ENCODE data around the gene FARP2. TPM values are rescaled to one million over a fixed set of nuclear protein-coding genes. Genes with fewer than 3 reads are reported as not detected.

FARP2 gene
- total RNA-seq, 6 experiments from 2014 or later: 13.3 to 41.3 (median 28.7) TPM

GRCh38 chr2:241531161-241531722 lies 175.2 kb downstream of the FARP2 start:
- ATAC-seq: no peak
- intact Hi-C loops (cut with DNase I): no loop called here
- H3K9me3 ChIP-seq: no peaks in the 10 kb centered on the region
- no peak for DNase-seq
- no peak for TF ChIP-seq POLR2A (IDR thresholded peaks at IDR 0.05)
- TF ChIP-seq, protein P1, sequence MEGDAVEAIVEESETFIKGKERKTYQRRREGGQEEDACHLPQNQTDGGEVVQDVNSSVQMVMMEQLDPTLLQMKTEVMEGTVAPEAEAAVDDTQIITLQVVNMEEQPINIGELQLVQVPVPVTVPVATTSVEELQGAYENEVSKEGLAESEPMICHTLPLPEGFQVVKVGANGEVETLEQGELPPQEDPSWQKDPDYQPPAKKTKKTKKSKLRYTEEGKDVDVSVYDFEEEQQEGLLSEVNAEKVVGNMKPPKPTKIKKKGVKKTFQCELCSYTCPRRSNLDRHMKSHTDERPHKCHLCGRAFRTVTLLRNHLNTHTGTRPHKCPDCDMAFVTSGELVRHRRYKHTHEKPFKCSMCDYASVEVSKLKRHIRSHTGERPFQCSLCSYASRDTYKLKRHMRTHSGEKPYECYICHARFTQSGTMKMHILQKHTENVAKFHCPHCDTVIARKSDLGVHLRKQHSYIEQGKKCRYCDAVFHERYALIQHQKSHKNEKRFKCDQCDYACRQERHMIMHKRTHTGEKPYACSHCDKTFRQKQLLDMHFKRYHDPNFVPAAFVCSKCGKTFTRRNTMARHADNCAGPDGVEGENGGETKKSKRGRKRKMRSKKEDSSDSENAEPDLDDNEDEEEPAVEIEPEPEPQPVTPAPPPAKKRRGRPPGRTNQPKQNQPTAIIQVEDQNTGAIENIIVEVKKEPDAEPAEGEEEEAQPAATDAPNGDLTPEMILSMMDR (IDR thresholded peaks at IDR 0.05): no peak
- H3K27me3 ChIP-seq: no peaks in the 10 kb centered on the region
- no peaks in the 10 kb centered on the region for H3K36me3 ChIP-seq
- H3K27ac ChIP-seq: no peak overlapping the region
- no peak overlapping the region for H3K4me3 ChIP-seq
- WGBS (ENCODE audit: insufficient coverage, low coverage, low lambda C conversion rate, missing lambda C conversion rate): 100% methylated on average over 2 of the region's 13 CpGs
- H3K4me1 ChIP-seq: no peaks in the 10 kb centered on the region

GRCh38 chr2:241532168-241532567 lies 176.1 kb downstream of the FARP2 start:
- 100% methylated on average over 2 of the region's 8 CpGs for WGBS (ENCODE audit: insufficient coverage, low coverage, low lambda C conversion rate, missing lambda C conversion rate)

GRCh38 chr2:241532733-241533601 lies 176.9 kb downstream of the FARP2 start:
- DNase-seq: peak in 1 of 3 donors; percentile 19
- no peak overlapping the region for H3K4me3 ChIP-seq
- TF ChIP-seq, protein P1 (IDR thresholded peaks at IDR 0.05): no peak
- TF ChIP-seq POLR2A (IDR thresholded peaks at IDR 0.05): no peak
- ATAC-seq: peak in 2 of 4 donors; percentile 23 to 28
- no peaks in the 10 kb centered on the region for H3K27me3 ChIP-seq
- intact Hi-C loops (cut with DNase I): no loop called here
- no peak overlapping the region for H3K27ac ChIP-seq
- 80% methylated on average over 1 of the region's 26 CpGs for WGBS (ENCODE audit: insufficient coverage, low coverage, low lambda C conversion rate, missing lambda C conversion rate)
- H3K9me3 ChIP-seq: no peaks in the 10 kb centered on the region
- no peaks in the 10 kb centered on the region for H3K36me3 ChIP-seq
- no peaks in the 10 kb centered on the region for H3K4me1 ChIP-seq

More at GRCh38 chr2:241532168-241532567, 176.1 kb downstream of the FARP2 start:
- ATAC-seq: no peak
- Histone ChIP-seq H3K9me3 (no peaks in the 10 kb centered on the region), H3K27ac (no peak overlapping the region), H3K27me3 (no peaks in the 10 kb centered on the region), H3K4me3 (no peak overlapping the region), H3K36me3 (no peaks in the 10 kb centered on the region), H3K4me1 (no peaks in the 10 kb centered on the region)
- intact Hi-C loops (cut with DNase I): no loop called here
- DNase-seq: no peak
- TF ChIP-seq POLR2A (IDR thresholded peaks at IDR 0.05): no peak
- TF ChIP-seq, protein P1 (IDR thresholded peaks at IDR 0.05): no peak

DNA sequence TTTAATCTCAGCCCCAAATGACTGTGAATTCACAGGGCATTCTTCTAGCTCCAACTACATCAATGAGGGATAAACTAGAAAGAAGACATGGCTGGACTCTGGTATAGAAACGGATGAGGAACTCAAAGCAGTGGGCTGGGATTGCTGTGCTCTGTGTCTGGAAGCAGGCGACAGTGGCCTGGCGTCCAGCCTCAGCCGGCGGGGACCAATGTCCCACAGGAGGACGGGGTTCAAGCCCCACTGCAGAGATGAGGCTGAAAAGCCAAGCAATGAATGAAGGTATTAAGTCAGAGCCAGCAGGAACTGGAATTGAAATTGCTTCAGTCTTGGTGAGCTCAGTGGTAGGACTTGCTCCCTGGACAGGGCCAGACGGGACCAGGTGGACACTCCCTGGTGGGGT lies 178.2 kb downstream of the FARP2 start:
- DNase-seq: peak in 1 of 3 donors; percentile 2
- Histone ChIP-seq H3K9me3 (no peaks in the 10 kb centered on the region), H3K4me1 (no peaks in the 10 kb centered on the region), H3K27me3 (no peaks in the 10 kb centered on the region), H3K36me3 (no peaks in the 10 kb centered on the region), H3K4me3 (no peak overlapping the region), H3K27ac (no peak overlapping the region)
- TF ChIP-seq, protein P1 (IDR thresholded peaks at IDR 0.05): no peak
- no peak for TF ChIP-seq POLR2A (IDR thresholded peaks at IDR 0.05)
- ATAC-seq: no peak
- intact Hi-C loops (cut with DNase I): no loop called here
- 43% methylated on average over 6 of the region's 7 CpGs for WGBS (ENCODE audit: insufficient coverage, low coverage, low lambda C conversion rate, missing lambda C conversion rate)

Measured in right lobe of liver (tissue), 6 donors.